Nephron progenitor cell (in vitro differentiated cells): Measurements from ENCODE around the gene ABCB8.

Experiments
- DNase-seq: peaks from one replicate; pipeline ENCODE4 v3.0.0; 2021
- H3K27ac Mint-ChIP-seq: 2 replicates; pipeline ENCODE4 v1.8.0; 2021; ENCODE audit warnings: mild to moderate bottlenecking, moderate library complexity, mixed read lengths
- H3K27me3 Mint-ChIP-seq: 2 replicates; pipeline ENCODE4 v1.8.0; 2021; ENCODE audit warnings: mild to moderate bottlenecking, low read depth, mixed read lengths; ENCODE audit not compliant: poor library complexity
- H3K36me3 Mint-ChIP-seq: 2 replicates; pipeline ENCODE4 v1.8.0; 2021; ENCODE audit warnings: low read depth, mixed read lengths
- H3K4me1 Mint-ChIP-seq: 2 replicates; pipeline ENCODE4 v1.8.0; 2021; ENCODE audit warnings: mixed read lengths
- H3K4me3 Mint-ChIP-seq: 2 replicates; pipeline ENCODE4 v1.8.0; 2021; ENCODE audit warnings: mild to moderate bottlenecking, moderate library complexity, mixed read lengths
- H3K9me3 Mint-ChIP-seq: 2 replicates; pipeline ENCODE4 v1.8.0; 2021; ENCODE audit warnings: mild to moderate bottlenecking, moderate library complexity, mixed read lengths
- TF ChIP-seq, protein P1 (sequence below): fragments of 200-600 bp; sonication (generic); IDR thresholded peaks from 2 replicates; pipeline ENCODE4 v1.5.0; 2021; ENCODE audit warnings: antibody characterized with exemption

Gene ABCB8

DNA sequence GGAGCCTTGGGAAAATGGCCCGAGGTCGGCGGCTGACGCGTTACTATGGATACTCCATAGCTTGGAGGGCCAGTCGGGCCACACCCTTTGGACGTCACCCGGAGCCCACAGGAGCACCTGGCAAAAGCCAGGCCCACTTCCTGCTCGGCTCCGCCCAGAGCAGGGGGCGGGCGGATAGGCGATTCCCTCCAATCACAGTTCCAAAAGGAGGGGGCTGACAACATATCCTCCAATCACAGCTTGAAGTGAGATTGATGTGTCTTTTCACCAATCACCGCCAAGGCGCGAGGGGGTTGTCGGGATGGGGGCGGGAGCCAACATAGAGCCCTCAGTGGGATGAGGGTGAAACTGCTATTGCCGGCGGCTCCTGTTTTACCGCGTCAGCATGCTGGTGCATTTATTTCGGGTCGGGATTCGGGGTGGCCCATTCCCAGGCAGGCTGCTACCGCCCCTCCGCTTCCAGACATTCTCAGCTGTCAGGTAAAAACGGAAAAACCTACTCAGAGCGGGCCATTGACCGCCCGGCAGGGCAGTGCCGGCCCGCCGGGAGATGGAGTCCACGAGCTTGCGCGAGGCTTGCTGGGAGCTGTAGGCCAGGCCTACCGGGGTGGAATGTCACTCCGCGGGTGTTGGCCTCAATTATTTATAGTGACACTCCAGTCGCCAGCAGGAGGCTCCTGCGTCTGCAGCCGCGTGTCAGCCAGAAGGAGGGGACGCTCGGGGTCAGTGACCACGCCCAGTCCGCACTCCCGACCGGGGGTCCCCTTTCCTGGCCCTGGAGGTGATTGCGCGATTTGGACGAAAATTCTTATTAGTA lies at the start of gene ABCB8:
TSS of gene ABCB8 (plus strand) at position 320 of the 817 bp plus-strand sequence. CDS start at position 386, 66 bp downstream.
- DNase-seq = peak; percentile 97
- peaks cover 27% of the 10 kb centered on the region for H3K27me3 Mint-ChIP-seq
- no peaks in the 10 kb centered on the region for H3K36me3 Mint-ChIP-seq
- H3K4me1 Mint-ChIP-seq = peaks cover 32% of the 10 kb centered on the region
- peak within 1 kb of the TSS; percentile 91 for H3K4me3 Mint-ChIP-seq
- peak within 1 kb of the TSS; percentile 81 for H3K27ac Mint-ChIP-seq
- TF ChIP-seq, protein P1, sequence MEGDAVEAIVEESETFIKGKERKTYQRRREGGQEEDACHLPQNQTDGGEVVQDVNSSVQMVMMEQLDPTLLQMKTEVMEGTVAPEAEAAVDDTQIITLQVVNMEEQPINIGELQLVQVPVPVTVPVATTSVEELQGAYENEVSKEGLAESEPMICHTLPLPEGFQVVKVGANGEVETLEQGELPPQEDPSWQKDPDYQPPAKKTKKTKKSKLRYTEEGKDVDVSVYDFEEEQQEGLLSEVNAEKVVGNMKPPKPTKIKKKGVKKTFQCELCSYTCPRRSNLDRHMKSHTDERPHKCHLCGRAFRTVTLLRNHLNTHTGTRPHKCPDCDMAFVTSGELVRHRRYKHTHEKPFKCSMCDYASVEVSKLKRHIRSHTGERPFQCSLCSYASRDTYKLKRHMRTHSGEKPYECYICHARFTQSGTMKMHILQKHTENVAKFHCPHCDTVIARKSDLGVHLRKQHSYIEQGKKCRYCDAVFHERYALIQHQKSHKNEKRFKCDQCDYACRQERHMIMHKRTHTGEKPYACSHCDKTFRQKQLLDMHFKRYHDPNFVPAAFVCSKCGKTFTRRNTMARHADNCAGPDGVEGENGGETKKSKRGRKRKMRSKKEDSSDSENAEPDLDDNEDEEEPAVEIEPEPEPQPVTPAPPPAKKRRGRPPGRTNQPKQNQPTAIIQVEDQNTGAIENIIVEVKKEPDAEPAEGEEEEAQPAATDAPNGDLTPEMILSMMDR = peak; percentile 30
- no peaks in the 10 kb centered on the region for H3K9me3 Mint-ChIP-seq

DNA sequence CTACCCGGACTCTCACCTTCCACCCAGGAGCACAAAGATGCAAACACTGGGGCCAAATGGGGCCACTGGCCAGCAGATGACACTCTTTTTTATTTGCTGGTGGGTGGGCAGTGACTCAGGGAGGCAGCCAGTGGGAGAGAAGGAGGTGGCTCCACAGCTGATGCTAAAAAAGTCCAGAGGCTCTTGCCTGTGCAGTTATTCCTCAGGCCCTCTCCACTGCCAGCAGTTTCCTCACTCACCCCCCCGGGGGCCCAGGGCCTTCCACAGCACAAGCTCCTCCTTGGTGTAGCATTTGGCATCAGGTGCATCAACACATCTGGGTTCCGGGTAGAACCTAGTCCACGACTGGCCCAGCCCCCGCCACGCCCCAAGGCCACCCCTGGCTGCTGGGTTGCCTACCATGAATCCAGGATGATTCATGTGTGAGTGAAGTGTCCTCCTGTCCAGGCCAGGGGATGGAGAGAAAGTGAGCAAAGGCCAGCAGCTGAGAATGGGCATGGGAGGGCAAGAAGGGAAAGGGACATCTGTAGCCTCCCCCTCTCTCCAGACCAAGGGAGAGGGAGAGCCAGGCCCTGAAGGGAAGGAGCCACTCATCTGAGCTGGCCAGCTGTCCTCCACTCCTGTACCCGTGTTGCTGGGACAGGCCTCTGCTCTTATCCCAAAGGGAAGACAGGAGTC lies 48.4 kb upstream of the ABCB8 start:
- peak overlapping the region; percentile 54 for H3K4me3 Mint-ChIP-seq
- DNase-seq = no peak
- H3K27me3 Mint-ChIP-seq = peaks cover 43% of the 10 kb centered on the region
- no peak overlapping the region for H3K27ac Mint-ChIP-seq
- H3K9me3 Mint-ChIP-seq = no peaks in the 10 kb centered on the region
- H3K4me1 Mint-ChIP-seq = peaks cover 56% of the 10 kb centered on the region
- TF ChIP-seq, protein P1 = no peak
- no peaks in the 10 kb centered on the region for H3K36me3 Mint-ChIP-seq

- H3K27me3 Mint-ChIP-seq = peaks cover 38% of the 10 kb centered on the region
- no peak overlapping the region for H3K27ac Mint-ChIP-seq
- H3K9me3 Mint-ChIP-seq = no peaks in the 10 kb centered on the region
- no peak for DNase-seq
- H3K4me3 Mint-ChIP-seq = no peak overlapping the region
- TF ChIP-seq, protein P1 = no peak
- H3K4me1 Mint-ChIP-seq = peaks cover 51% of the 10 kb centered on the region
- H3K36me3 Mint-ChIP-seq = no peaks in the 10 kb centered on the region
These were observed 47.6 kb upstream of the ABCB8 start for GRCh38 chr7:150980663-150981062.

DNA sequence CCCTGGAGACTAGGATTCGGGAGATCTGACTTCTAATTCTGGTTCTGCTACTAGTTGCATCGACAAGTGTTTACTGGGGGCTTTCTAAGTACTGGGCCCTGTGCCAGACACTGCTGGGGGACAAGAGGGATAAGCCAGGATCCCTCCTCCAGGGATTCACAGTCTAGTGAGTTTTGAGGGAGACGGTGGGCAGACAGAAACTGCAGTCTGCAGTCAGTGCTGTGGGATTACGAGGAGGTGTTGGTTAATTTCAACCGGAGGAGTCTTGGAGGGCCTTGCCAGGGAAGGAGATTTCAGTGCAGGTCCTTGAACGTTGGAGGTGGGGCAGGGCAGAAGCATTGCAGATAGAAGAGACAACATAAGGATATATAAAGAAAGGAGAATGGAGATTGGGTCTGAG lies 46.6 kb upstream of the ABCB8 start:
- H3K9me3 Mint-ChIP-seq = no peaks in the 10 kb centered on the region
- peaks cover 44% of the 10 kb centered on the region for H3K27me3 Mint-ChIP-seq
- TF ChIP-seq, protein P1 = no peak
- H3K36me3 Mint-ChIP-seq = no peaks in the 10 kb centered on the region
- peaks cover 51% of the 10 kb centered on the region for H3K4me1 Mint-ChIP-seq
- DNase-seq = no peak
- no peak overlapping the region for H3K4me3 Mint-ChIP-seq
- H3K27ac Mint-ChIP-seq = no peak overlapping the region

- Mint-ChIP-seq H3K27ac (no peak overlapping the region), H3K27me3 (peaks cover 45% of the 10 kb centered on the region), H3K9me3 (no peaks in the 10 kb centered on the region), H3K36me3 (no peaks in the 10 kb centered on the region), H3K4me1 (peaks cover 48% of the 10 kb centered on the region), H3K4me3 (no peak overlapping the region)
- TF ChIP-seq, protein P1 = no peak
- no peak for DNase-seq
These were observed 45.9 kb upstream of the ABCB8 start for GRCh38 chr7:150982351-150982750.
